Stimulated activated CD8-positive, alpha-beta memory T cell treated with anti-CD3 and anti-CD28 coated beads, Interleukin-2, amount 100 ng/mL, for 1 hour (primary cell): ENCODE results near the gene PRRC1.
"Not testable (repeated sequence)": the region's sequence is repeated elsewhere in the genome, so short reads cannot be mapped to it uniquely, and the experiment has no call there.

ENCODE experiments used
- DNase-seq, 2 donors: peaks; one replicate each; pipeline ENCODE4 v3.0.0-alpha.2; 2020; ENCODE audit warnings: low read depth in 2 of 2

Gene PRRC1

GRCh38 chr5:127545249-127545648 lies 27.8 kb downstream of the PRRC1 start:
- DNase-seq = not testable (repeated sequence)

- no peak for DNase-seq
Measured at GRCh38 chr5:127549551-127549950, 32.1 kb downstream of the PRRC1 start.

GRCh38 chr5:127550652-127551409 lies 33.4 kb downstream of the PRRC1 start:
- DNase-seq = no peak

GRCh38 chr5:127551410-127552041 lies 34.1 kb downstream of the PRRC1 start:
- DNase-seq = no peak

- no peak for DNase-seq
Measured at GRCh38 chr5:127555826-127556225, 38.4 kb downstream of the PRRC1 start.

GRCh38 chr5:127556609-127557334 lies 39.3 kb downstream of the PRRC1 start:
- no peak for DNase-seq

GRCh38 chr5:127558273-127558672 lies 40.8 kb downstream of the PRRC1 start:
- DNase-seq = no peak

- no peak for DNase-seq
Measured at GRCh38 chr5:127561254-127561653, 43.8 kb downstream of the PRRC1 start.

GRCh38 chr5:127562252-127562651 lies 44.8 kb downstream of the PRRC1 start:
- DNase-seq = no peak

GRCh38 chr5:127563136-127563535 lies 45.7 kb downstream of the PRRC1 start:
- DNase-seq = no peak

- peak in 1 of 2 donors; percentile 9 for DNase-seq
Measured at GRCh38 chr5:127564002-127564769, 46.7 kb downstream of the PRRC1 start.

- no peak for DNase-seq
Measured at GRCh38 chr5:127565586-127566270, 48.3 kb downstream of the PRRC1 start.

- DNase-seq = no peak
Measured at GRCh38 chr5:127567026-127567768, 49.8 kb downstream of the PRRC1 start.

GRCh38 chr5:127568166-127568565 lies 50.7 kb downstream of the PRRC1 start:
- DNase-seq = no peak

GRCh38 chr5:127569471-127569870 lies 52.0 kb downstream of the PRRC1 start:
- not testable (repeated sequence) for DNase-seq

GRCh38 chr5:127571314-127572131 lies 54.1 kb downstream of the PRRC1 start:
- DNase-seq = no peak

- DNase-seq = no peak
Measured at GRCh38 chr5:127572930-127573329, 55.5 kb downstream of the PRRC1 start.

- no peak for DNase-seq
Measured at GRCh38 chr5:127574852-127575679, 57.6 kb downstream of the PRRC1 start.

GRCh38 chr5:127577458-127577857 lies 60.0 kb downstream of the PRRC1 start:
- no peak for DNase-seq
